ENCODE measurements around the gene TMEM270. TPM values are rescaled to one million over a fixed set of nuclear protein-coding genes. Genes with fewer than 3 reads are reported as not detected.

Gene TMEM270
- polyA plus RNA-seq, 1 of the 3 experiments (the other 2 are of a cell fraction) = 0.71 TPM

DNA sequence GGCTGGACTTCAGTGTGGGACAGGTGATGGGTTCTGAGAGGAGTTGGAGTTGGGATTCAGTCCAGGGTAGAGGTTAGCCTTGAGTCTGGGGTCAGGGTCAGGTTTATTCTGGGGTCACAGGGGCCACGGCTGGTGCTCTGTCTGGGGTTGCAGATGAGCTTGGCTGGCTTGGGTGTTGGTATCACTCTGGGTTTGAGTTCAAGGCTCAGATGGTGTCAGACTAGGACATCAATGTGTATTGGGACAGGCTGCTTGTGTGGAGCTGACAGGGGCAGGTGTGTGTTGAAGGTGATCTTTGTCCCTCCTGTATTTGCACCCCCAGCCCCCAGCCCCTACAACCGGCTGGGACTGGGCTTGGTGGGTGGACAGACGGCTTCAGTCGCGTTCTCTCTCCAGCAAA, 26.8 kb downstream of the TMEM270 start:
- CTCF ChIA-PET = interaction anchor here (0.5 to 1.0 kb wide), 2 partner anchors 18 to 145 kb away, joined by 3 read pairs; no protein-coding TSS in a partner anchor
- no peaks in the 10 kb centered on the region for H3K9me2 ChIP-seq

More for the DNA sequence above, 26.8 kb downstream of the TMEM270 start:
- Histone ChIP-seq H3F3A (replicated peaks; ENCODE audit: insufficient read depth) (peaks cover 27% of the 10 kb centered on the region), H3K4me1 (ENCODE audit: control insufficient read depth in 1 of 2, insufficient read depth in 2 of 2, low read depth in 1 of 2, low read length in 1 of 2) (peaks cover 7 to 15% of the 10 kb centered on the region in 2 experiments; a peak in 3 of 4 replicates), H3K9ac (no peak overlapping the region), H2AFZ (ENCODE audit: low read depth) (no peak overlapping the region), H3K9me3 (no peaks in the 10 kb centered on the region), H4K20me1 (ENCODE audit: insufficient read depth) (no peaks in the 10 kb centered on the region), H3K27me3 (ENCODE audit: insufficient read depth) (no peaks in the 10 kb centered on the region), H3K79me2 (ENCODE audit: insufficient read depth) (no peaks in the 10 kb centered on the region), H3K4me2 (no peak overlapping the region), H3K36me3 (replicated peaks in 1 of 2; ENCODE audit: control insufficient read depth in 1 of 2, insufficient read depth in 2 of 2, low read length in 1 of 2) (no peaks in the 10 kb centered on the region), H3K27ac (ENCODE audit: low read depth in 2 of 2, low read length in 1 of 2) (no peak overlapping the region), H3K4me3 (ENCODE audit: low read depth in 2 of 2, low read length in 1 of 2) (no peak overlapping the region)
- no peak for DNase-seq
- 94% methylated on average over 5 of the region's 5 CpGs for WGBS (ENCODE audit: low lambda C conversion rate)
- TF ChIP-seq RXRA (IDR thresholded peaks at IDR 0.05; ENCODE audit: borderline replicate concordance, low read depth) = no peak
- no peak for TF ChIP-seq NRF1 (IDR thresholded peaks at IDR 0.05; ENCODE audit: low read depth, low read length)
- TF ChIP-seq RAD21 (IDR thresholded peaks at IDR 0.05; ENCODE audit: low read length) = no peak
- no peak for TF ChIP-seq RFX5 (IDR thresholded peaks at IDR 0.05; ENCODE audit: low read length)
- no peak for TF ChIP-seq RCOR1 (IDR thresholded peaks at IDR 0.05; ENCODE audit: low read length)
- TF ChIP-seq SMC3 (IDR thresholded peaks at IDR 0.05; ENCODE audit: low read depth, low read length) = no peak
- TF ChIP-seq REST (IDR thresholded peaks at IDR 0.05; ENCODE audit: low read depth, low read length) = no peak
- TF ChIP-seq TEAD4 (IDR thresholded peaks at IDR 0.05; ENCODE audit: borderline replicate concordance, insufficient read depth) = no peak
- TF ChIP-seq ZBTB33 (IDR thresholded peaks at IDR 0.05; ENCODE audit: borderline replicate concordance, low read depth) = no peak
- no peak for TF ChIP-seq EP300 (IDR thresholded peaks at IDR 0.05; ENCODE audit: borderline replicate concordance in 1 of 2, low read depth in 1 of 2, low read length in 1 of 2)
- TF ChIP-seq GABPA (IDR thresholded peaks at IDR 0.05; ENCODE audit: low read depth) = no peak
- no peak for TF ChIP-seq PBX3 (IDR thresholded peaks at IDR 0.05)
- no peak for TF ChIP-seq ELF1 (IDR thresholded peaks at IDR 0.05)
- TF ChIP-seq JUND (IDR thresholded peaks at IDR 0.05) = no peak
- TF ChIP-seq, protein P1, sequence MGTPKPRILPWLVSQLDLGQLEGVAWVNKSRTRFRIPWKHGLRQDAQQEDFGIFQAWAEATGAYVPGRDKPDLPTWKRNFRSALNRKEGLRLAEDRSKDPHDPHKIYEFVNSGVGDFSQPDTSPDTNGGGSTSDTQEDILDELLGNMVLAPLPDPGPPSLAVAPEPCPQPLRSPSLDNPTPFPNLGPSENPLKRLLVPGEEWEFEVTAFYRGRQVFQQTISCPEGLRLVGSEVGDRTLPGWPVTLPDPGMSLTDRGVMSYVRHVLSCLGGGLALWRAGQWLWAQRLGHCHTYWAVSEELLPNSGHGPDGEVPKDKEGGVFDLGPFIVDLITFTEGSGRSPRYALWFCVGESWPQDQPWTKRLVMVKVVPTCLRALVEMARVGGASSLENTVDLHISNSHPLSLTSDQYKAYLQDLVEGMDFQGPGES (IDR thresholded peaks at IDR 0.05; ENCODE audit: low read depth, low read length) = no peak
- POLR2A ChIA-PET = no interaction called here

Data from SK-N-SH (cell line).